ENCODE results near the gene DNPEP.

Gene DNPEP

GRCh38 chr2:219323434-219323833, 64.3 kb downstream of the DNPEP start:
- Histone ChIP-seq H3K4me3 (ENCODE audit: low read length) (no peak overlapping the region), H3K4me1 (ENCODE audit: insufficient read depth, low read length) (no peaks in the 10 kb centered on the region), H3K27me3 (ENCODE audit: insufficient read depth, low read length) (peaks cover 36% of the 10 kb centered on the region), H3K9ac (ENCODE audit: low read depth, low read length) (no peak overlapping the region), H3K9me3 (ENCODE audit: insufficient read depth, low read depth, low read length) (no peaks in the 10 kb centered on the region), H3K36me3 (ENCODE audit: insufficient read depth, low read length) (no peaks in the 10 kb centered on the region), H3K27ac (ENCODE audit: low read depth, low read length) (no peak overlapping the region)
- 77% methylated on average over 4 of the region's 4 CpGs for WGBS
